ENCODE data around the gene PAIP2B.

Gene PAIP2B, protein sequence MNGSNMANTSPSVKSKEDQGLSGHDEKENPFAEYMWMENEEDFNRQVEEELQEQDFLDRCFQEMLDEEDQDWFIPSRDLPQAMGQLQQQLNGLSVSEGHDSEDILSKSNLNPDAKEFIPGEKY

GRCh38 chr2:71226965-71227560 lies at the start of gene PAIP2B:
Gene PAIP2B, minus strand, starts transcription at chr2:71227103. Its CDS starts 24,514 bp downstream, at chr2:71202589.
- DNase-seq (ENCODE audit: low read depth): peak; percentile 99
- peak within 1 kb of the TSS; percentile 87 for H3K4me3 ChIP-seq (ENCODE audit: low read depth, low read length)
- TF ChIP-seq, protein P1, sequence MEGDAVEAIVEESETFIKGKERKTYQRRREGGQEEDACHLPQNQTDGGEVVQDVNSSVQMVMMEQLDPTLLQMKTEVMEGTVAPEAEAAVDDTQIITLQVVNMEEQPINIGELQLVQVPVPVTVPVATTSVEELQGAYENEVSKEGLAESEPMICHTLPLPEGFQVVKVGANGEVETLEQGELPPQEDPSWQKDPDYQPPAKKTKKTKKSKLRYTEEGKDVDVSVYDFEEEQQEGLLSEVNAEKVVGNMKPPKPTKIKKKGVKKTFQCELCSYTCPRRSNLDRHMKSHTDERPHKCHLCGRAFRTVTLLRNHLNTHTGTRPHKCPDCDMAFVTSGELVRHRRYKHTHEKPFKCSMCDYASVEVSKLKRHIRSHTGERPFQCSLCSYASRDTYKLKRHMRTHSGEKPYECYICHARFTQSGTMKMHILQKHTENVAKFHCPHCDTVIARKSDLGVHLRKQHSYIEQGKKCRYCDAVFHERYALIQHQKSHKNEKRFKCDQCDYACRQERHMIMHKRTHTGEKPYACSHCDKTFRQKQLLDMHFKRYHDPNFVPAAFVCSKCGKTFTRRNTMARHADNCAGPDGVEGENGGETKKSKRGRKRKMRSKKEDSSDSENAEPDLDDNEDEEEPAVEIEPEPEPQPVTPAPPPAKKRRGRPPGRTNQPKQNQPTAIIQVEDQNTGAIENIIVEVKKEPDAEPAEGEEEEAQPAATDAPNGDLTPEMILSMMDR (IDR thresholded peaks at IDR 0.05; ENCODE audit: low read depth, low read length, missing control alignments): no peak

- TF ChIP-seq, protein P1 (IDR thresholded peaks at IDR 0.05; ENCODE audit: low read depth, low read length, missing control alignments): no peak
- peak overlapping the region; percentile 76; the same call in 1 of the 2 replicates for H3K4me3 ChIP-seq (ENCODE audit: low read depth, low read length)
- no peak for DNase-seq (ENCODE audit: low read depth)
Observed at GRCh38 chr2:71275939-71276310, 49.0 kb upstream of the PAIP2B start.

DNA sequence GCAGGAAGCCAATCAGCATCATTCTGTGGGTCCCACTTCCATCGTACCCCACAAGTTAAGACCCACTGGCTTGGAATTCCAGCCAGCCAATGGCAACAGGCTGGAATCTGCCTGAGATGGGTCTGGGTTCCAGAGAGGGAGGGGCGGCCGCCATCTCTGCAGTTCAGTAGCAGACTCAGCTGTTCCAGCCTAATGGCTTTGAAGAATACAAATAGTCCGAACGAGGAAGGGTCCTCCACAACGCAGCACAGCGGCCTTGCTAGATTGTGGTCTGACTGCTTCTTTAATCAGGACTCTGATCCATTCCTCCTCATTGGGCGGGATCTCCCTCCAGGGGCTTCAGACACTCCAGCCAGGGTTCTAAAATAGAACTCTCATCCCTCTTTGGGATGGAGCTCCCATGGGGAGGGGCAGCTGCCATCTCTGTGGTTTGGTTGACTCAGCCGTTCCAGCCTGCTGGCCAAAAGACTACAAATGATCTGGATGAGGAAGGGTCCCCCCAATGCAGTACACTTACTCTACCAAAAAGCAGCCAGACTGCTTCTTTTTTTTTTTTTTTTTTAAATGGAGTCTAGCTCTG lies 42.7 kb upstream of the PAIP2B start:
- no peak overlapping the region for H3K4me3 ChIP-seq (ENCODE audit: low read depth, low read length)
- TF ChIP-seq, protein P1 (IDR thresholded peaks at IDR 0.05; ENCODE audit: low read depth, low read length, missing control alignments): no peak
- DNase-seq (ENCODE audit: low read depth): no peak

GRCh38 chr2:71263386-71263785 lies 36.5 kb upstream of the PAIP2B start:
- no peak for DNase-seq (ENCODE audit: low read depth)
- TF ChIP-seq, protein P1 (IDR thresholded peaks at IDR 0.05; ENCODE audit: low read depth, low read length, missing control alignments): no peak
- H3K4me3 ChIP-seq (ENCODE audit: low read depth, low read length): no peak overlapping the region

- TF ChIP-seq, protein P1 (IDR thresholded peaks at IDR 0.05; ENCODE audit: low read depth, low read length, missing control alignments): no peak
- no peak overlapping the region for H3K4me3 ChIP-seq (ENCODE audit: low read depth, low read length)
- DNase-seq (ENCODE audit: low read depth): no peak
Observed at GRCh38 chr2:71261534-71261933, 34.6 kb upstream of the PAIP2B start.

- TF ChIP-seq, protein P1 (IDR thresholded peaks at IDR 0.05; ENCODE audit: low read depth, low read length, missing control alignments): no peak
- no peak overlapping the region for H3K4me3 ChIP-seq (ENCODE audit: low read depth, low read length)
- no peak for DNase-seq (ENCODE audit: low read depth)
Observed at GRCh38 chr2:71256421-71256820, 29.5 kb upstream of the PAIP2B start.
